Tibial nerve (tissue), 4 donors: ENCODE results near the gene YOD1.

Experiments
- EP300 ChIP-seq, 2 donors: sonication (generic); formaldehyde crosslinking; IDR thresholded peaks; one replicate each; pipeline ENCODE4 v1.6.1; 2017; ENCODE audit warnings: antibody characterized with exemption in 2 of 2, mild to moderate bottlenecking in 1 of 2
- POLR2A ChIP-seq, 2 donors: fragments of 450-650 bp; IDR thresholded peaks; one replicate each; pipeline ENCODE4 v1.6.1; 2017; ENCODE audit warnings: antibody characterized with exemption in 2 of 2, mild to moderate bottlenecking in 2 of 2, moderate library complexity in 2 of 2
- TF ChIP-seq, protein P1 (sequence below), 5 experiments: fragments of 200-600 bp in 3 of 5; fragments of 450-650 bp in 2 of 5; sonication (generic) in 3 of 5; IDR thresholded peaks; one replicate each; pipeline ENCODE4 v1.5.1; 2016 to 2019; ENCODE audit warnings: antibody characterized with exemption in 5 of 5, mild to moderate bottlenecking in 3 of 5, moderate library complexity in 2 of 5

- TF ChIP-seq, protein P1, sequence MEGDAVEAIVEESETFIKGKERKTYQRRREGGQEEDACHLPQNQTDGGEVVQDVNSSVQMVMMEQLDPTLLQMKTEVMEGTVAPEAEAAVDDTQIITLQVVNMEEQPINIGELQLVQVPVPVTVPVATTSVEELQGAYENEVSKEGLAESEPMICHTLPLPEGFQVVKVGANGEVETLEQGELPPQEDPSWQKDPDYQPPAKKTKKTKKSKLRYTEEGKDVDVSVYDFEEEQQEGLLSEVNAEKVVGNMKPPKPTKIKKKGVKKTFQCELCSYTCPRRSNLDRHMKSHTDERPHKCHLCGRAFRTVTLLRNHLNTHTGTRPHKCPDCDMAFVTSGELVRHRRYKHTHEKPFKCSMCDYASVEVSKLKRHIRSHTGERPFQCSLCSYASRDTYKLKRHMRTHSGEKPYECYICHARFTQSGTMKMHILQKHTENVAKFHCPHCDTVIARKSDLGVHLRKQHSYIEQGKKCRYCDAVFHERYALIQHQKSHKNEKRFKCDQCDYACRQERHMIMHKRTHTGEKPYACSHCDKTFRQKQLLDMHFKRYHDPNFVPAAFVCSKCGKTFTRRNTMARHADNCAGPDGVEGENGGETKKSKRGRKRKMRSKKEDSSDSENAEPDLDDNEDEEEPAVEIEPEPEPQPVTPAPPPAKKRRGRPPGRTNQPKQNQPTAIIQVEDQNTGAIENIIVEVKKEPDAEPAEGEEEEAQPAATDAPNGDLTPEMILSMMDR (IDR thresholded peaks at IDR 0.05), result no peak
- no peak for TF ChIP-seq EP300 (IDR thresholded peaks at IDR 0.05)
- no peak for TF ChIP-seq POLR2A (IDR thresholded peaks at IDR 0.05)
Observed at GRCh38 chr1:207027206-207027777, 23.7 kb downstream of the YOD1 start.
